Hematopoietic multipotent progenitor cell treated with erythropoietin and hydrocortisone succinate and interleukin-3 and kit ligand, for 4 days (in vitro differentiated cells): Measurements from ENCODE around the gene CDK5R1.
"Not testable (repeated sequence)": the region's sequence is repeated elsewhere in the genome, so short reads cannot be mapped to it uniquely, and the experiment has no call there.

ENCODE experiments used
- DNase-seq: peaks from one replicate; pipeline ENCODE4 v3.0.0-alpha.2; 2015

The CDK5R1 gene

DNA sequence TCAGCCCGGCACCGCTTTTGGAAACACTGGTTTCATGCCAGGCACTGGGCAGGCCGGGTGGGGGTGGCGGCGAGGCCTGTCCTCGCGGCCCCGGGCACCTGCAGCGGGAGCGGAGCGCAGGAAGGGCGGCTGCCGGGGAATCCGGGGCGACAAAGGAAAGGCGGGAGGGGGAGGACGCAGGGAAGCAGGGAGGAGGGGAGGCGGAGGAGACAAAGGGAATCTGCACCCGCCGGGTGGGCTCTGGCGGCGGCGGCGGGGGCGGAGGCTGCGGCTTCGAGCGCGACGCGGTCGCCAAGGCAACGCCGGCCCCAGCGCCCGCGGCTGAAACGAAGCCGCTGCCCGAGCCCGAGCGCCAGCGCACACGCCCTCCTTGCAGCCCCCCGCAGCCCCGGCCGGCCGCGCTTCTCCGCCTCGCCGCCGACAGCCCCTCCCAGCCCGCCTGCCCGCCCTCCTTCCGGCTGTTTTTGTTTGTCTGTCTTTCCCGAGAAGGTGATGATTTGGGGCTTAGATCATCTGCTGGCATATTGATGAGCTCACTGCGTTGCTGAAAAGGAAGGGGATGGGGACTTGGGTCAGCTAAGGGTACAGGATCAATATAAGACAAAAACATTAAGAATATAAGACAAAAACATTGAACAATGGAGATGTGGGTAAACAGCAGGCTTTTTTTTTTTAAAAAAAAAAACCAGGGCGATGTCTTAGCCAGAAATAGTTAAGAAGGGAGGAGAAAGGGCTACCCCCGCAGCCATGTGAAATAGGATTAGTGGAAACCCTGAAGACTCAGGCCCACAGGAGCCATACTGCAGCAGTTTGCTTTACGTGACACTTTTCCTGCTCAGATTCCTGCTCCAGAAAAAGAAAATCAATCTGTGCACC is 32.7 kb downstream of the CDK5R1 start:
- DNase-seq = peak; percentile 36

DNA sequence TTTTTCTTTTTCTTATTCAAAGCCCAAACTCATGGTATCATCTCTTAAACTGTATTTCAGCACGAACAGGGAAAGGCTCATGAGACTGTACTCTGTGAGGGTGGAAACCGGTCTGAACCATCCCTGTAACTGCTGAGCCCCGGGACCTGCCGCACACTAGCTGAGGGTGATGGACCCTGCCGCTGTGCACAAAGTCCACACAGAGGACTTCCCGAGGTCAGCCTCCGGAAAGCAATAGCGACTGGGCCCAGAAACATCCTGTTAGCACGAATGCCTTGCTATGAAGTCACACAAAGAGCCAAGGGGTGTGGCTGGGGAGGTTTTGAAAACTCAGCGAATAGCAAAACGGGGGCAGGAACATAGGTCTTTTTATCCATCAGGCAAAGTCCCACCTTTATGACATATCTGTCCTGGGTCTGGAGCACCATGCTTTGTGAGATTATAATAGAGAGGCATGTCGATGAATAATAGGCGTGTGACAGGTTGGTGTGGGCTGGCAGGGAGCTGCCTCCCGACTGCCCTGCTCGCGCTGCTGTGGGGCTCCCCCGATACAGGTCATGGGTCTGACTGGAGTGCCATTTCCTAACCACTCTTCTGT is 33.4 kb downstream of the CDK5R1 start:
- no peak for DNase-seq

DNA sequence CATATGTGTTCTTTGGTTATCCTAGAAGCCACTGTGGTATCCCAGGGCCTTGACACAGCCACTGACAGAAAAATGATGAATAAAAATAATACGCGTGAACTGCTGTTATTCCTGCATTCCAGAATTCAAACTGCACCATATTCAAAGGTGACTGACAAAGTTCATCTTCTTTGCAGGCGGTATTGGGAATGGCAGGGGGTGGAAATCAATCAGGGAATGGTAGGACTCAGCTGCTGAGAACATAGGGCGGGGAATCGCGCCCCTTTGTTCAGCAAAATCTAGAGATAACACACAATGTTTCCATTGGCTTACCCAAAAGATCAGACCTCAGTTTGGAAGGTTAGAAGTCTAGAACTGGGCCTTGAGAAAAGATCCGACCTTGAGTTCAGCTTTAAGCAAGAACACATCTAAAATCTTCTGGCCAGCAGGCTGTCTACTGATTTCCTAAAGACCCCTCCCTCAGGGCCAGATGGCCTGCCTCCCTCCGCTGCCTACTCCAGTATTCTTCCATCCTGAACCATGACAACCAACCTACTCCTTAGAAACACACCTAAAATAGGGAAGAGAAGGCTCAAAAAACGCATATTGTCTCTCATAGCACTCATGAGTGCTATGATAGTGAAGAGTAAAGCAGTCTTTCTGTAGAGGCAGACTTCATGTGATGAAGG is 34.1 kb downstream of the CDK5R1 start:
- no peak for DNase-seq

DNA sequence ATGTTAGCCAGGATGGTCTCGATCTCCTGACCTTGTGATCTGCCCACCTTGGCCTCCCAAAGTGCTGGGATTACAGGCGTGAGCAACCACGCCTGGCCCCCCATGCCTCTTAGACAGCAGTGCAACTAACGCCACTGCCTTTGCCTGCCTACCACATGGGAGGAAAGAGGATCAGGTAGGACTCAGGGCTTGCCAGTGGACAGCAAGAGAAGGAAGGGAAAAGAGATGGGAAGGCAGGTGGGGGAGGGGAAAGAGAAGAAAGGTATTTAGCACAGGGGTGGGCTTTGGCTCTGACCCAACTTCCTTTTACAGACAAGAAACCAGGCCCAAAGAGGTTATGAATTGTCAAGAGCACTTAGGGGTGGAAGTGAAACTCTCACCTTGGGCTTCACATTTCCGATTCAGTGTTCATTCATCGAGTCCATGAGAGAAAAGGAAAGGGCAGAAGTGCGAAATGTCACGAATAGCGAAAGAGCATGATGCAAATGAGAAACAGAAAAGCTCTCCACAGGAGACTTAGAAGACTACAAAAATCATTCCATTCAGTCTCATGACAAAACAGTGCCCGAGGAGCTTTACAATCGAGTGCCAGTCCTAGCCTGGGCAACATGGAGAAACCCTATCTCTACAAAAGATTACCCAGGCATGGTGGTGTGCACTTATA is 36.4 kb downstream of the CDK5R1 start:
- DNase-seq = no peak

DNA sequence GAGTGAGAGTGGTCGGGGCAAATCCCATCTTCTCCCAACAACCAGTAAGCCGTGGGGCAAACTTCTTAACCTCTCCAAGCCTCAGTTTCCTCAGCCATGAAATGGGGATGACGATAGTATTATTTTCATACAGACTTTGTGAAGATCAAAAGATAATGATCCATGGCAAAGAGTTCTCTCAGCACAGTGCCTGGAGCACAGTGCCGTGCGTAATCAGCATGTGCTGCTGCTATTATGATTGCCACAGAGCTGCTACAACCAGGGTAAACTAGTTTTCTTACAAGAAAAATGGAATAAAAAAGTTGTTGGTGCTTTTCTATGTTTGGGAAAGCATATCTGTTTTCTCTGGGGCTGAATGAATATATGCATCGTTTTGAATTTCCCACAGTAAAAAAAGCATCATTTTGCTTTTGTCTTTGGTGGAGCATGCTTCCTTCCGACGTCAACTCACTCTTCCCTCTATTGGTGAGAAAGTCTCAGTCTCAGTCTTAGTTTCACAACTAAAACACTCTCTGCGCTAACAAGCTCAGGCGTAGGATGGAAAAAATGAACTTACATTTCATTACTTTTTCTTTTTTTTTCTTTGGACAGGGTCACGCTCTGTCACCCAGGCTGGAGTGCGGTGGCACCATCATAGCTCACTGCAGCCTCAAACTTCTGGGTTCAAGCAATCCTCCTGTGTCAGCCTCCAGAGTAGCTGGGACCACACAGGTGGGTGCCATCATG is 37.2 kb downstream of the CDK5R1 start:
- no peak for DNase-seq

DNA sequence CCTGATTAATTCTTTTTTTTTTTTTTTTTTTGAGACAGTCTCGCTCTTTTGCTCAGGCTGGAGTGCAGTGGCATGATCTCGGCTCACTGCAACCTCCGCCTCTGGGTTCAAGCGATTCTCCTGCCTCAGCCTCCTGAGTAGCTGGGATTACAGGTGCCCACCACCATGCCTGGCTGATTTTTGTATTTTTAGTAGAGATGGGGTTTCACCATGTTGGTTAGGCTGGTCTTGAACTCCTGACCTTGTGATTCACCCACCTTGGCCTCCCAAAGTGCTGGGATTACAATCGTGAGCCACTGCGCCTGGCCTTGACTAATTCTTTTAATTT is 37.7 kb downstream of the CDK5R1 start:
- not testable (repeated sequence) for DNase-seq

DNA sequence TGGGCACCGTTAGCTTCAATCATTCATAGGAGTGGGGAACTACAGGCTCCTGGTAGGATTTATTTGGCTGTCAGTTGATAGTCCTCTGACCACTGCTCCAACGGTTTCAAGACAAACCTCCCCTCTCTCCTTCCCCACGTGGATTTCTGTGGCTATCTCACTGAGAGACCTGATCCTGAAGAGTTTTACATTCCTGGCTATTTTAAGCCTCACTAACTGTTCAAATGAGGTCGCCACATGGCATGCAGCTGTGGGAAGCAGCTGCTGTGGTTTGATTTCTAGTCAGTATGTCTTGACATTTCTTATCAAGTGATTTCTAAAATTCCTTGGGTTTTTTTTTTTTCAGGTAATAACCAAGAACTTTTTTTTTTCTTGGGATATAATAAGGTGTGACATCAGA is 38.3 kb downstream of the CDK5R1 start:
- DNase-seq = no peak

DNA sequence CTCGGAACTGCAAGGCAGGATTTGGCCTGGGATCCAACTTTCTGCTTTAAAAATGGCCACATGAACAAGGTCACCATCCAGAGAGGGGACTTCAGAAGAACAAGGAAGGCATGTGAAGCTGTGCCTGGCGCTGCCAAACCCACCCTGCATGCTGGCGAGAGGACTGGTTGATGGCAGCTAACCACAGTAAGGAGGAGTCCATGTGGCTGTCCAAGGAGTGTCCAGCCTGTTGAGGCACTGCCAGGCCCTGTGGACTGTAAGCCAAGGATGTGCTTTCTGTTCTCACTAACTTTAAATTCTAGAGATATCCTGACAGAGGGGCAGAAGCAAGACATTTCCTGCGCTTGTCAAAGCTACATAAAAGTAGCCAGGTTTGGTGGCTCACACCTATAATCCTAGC is 40.4 kb downstream of the CDK5R1 start:
- no peak for DNase-seq

DNA sequence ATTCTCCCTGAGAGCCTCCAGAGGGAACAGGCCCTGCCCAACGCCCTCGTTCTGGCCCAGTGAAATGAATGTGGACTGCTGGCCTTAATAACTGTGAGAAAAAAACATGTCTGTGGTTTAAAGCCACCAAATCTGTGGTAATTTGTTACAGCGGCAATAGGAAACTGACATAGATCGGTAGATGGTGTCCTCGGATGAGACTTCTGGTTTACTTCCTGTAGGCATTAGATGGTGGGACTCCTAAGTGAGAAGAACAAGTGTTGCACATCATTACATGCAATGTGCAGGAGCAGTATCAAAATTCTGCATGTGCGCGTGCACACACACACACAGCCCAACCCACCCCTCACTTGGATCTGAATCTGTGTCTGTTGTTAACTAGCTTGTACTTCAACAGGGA is 42.0 kb downstream of the CDK5R1 start:
- DNase-seq = peak; percentile 24

DNA sequence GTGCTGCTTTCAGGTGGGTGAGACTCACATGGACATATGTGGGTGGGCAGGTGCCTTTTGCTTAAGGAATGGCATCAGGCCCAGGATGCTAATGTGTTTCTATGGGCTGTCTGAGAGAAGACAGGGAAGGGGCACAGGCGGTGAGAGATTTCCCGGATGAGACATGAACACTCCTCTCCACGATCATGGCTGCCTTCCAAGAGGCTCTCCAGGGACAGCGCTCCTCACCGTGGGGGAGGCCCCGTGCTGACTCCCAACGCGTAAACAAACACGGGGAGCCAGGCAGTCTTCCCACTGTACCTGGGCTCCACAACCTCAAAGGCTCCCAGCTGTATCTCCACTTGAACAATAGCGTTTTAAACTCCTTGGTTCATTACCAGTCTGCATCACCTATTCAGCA is 42.8 kb downstream of the CDK5R1 start:
- DNase-seq = no peak

DNA sequence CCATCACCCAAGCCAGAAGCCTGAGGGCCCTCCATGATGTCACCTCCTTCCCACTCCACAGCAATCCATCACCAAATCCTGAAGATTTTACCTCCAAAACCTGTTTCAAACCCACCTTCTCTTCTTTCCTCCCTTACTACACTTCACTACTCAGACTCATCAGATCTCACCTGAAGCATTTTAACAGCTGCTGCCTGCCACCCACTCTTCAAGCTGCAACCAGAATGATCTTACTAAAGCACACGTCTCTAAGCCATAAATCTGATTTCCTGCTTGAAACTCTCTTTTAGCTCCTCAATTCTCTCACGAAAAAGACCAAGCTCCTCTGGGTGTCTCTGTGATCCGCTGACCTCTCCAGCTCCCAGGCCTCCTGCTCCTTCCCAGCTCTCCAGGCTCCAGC is 46.5 kb downstream of the CDK5R1 start:
- no peak for DNase-seq

DNA sequence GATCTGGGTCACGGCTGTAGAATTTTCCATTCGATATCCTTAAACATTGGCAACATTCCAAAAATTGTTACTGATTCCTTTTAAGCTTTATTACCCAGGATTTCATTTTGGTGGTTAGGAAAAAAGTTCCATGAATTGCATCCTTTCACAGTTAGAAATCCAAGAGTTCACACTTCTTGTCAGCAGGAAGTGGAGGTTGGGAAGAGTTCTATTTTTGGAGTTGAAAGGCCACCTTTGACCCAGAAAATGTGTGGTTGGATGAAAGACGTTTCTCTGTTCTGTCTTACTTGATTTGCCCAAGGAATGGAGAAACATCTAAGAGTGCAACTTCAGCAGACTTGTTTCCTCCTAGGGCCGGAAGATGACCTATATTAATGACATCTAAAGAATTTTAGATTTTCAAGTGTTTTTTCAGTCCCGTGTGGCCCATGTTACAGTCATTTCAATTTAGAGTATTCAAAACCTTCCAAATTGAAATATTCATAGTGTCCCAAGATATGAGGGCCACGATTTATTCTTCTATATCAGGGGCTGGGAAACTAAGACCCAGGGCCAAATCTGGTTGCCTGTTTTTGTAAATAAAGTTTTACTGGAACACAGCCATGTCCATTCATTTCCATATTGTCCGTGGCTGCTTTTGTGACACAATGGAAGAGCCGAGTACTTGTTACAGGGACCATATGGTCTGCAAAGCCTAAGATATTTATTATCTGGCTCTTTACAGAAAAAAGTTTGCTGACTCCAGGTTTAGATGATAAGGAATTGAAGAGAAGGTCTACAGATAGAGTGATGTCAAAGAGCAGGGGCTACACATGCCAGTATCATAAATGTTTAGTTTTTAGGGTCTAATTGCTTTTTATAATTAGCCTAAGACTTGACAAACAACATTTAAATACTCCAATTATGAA is 50.2 kb downstream of the CDK5R1 start:
- no peak for DNase-seq
